Loucy (cell line): ENCODE data around the gene INSYN2A.

Experiments
- H2AFZ ChIP-seq: fragments of 200-600 bp; sonication (generic); 2 replicates; pipeline ENCODE4 v1.6.0; 2016; ENCODE audit warnings: antibody characterized with exemption, mild to moderate bottlenecking, low read length, moderate library complexity
- H3F3A ChIP-seq: fragments of 200-600 bp; 2 replicates; pipeline ENCODE4 v1.6.0; 2016; ENCODE audit warnings: antibody characterized with exemption, low read depth, mild to moderate bottlenecking
- H3K27me3 ChIP-seq: fragments of 200-600 bp; sonication (generic); 2 replicates; pipeline ENCODE4 v1.6.1; 2014; ENCODE audit warnings: low read length, mild to moderate bottlenecking; ENCODE audit not compliant: insufficient read depth, poor library complexity, severe bottlenecking
- H3K36me3 ChIP-seq: fragments of 200-600 bp; sonication (generic); 2 replicates; pipeline ENCODE4 v1.6.1; 2016; ENCODE audit warnings: low read length; ENCODE audit not compliant: insufficient read depth
- H3K4me1 ChIP-seq: fragments of 200-600 bp; sonication (generic); 2 replicates; pipeline ENCODE4 v1.5.1; 2014; ENCODE audit warnings: low read length, mild to moderate bottlenecking; ENCODE audit not compliant: insufficient read depth, poor library complexity, severe bottlenecking
- H3K4me2 ChIP-seq: fragments of 200-600 bp; sonication (generic); 2 replicates; pipeline ENCODE4 v1.6.0; 2014; ENCODE audit warnings: antibody characterized with exemption, low read length, low read depth, mild to moderate bottlenecking; ENCODE audit not compliant: poor library complexity, severe bottlenecking
- H3K4me3 ChIP-seq: fragments of 200-600 bp; sonication (generic); 2 replicates; pipeline ENCODE4 v1.5.1; 2014; ENCODE audit warnings: low read length, mild to moderate bottlenecking, mixed read lengths; ENCODE audit not compliant: poor library complexity, severe bottlenecking
- H3K79me2 ChIP-seq: fragments of 200-600 bp; sonication (generic); 2 replicates; pipeline ENCODE4 v1.6.1; 2014; ENCODE audit warnings: low read length; ENCODE audit not compliant: insufficient read depth
- H3K9ac ChIP-seq: fragments of 200-600 bp; sonication (generic); 2 replicates; pipeline ENCODE4 v1.6.0; 2014; ENCODE audit warnings: mild to moderate bottlenecking, low read depth, low read length, moderate library complexity; ENCODE audit not compliant: poor library complexity, severe bottlenecking
- H3K9me2 ChIP-seq: fragments of 200-600 bp; sonication (generic); replicated peaks from 2 replicates; pipeline ENCODE4 v1.6.1; 2016; ENCODE audit warnings: low read depth, low read length, mixed read lengths
- H3K9me3 ChIP-seq: fragments of 200-600 bp; sonication (generic); 2 replicates; pipeline ENCODE4 v1.6.1; 2014; ENCODE audit warnings: mild to moderate bottlenecking, antibody characterized with exemption, low read length, low read depth; ENCODE audit not compliant: insufficient read depth
- H4K20me1 ChIP-seq: fragments of 200-600 bp; sonication (generic); 2 replicates; pipeline ENCODE4 v1.6.0; 2014; ENCODE audit warnings: antibody characterized with exemption, low read length, mild to moderate bottlenecking; ENCODE audit not compliant: insufficient read depth, poor library complexity, severe bottlenecking
- EZH2phosphoT487 ChIP-seq: fragments of 200-600 bp; IDR thresholded peaks from 2 replicates; pipeline ENCODE4 v1.6.1; 2018; ENCODE audit warnings: antibody characterized with exemption, mild to moderate bottlenecking, moderate library complexity, borderline replicate concordance
- TF ChIP-seq, protein P1 (sequence below): fragments of 200-600 bp; sonication (generic); conservative IDR thresholded peaks from 2 replicates; pipeline ENCODE4 v1.5.1; 2014; ENCODE audit warnings: mild to moderate bottlenecking, antibody characterized with exemption, low read length

Gene INSYN2A

GRCh38 chr10:127228195-127228787, 31.9 kb upstream of the INSYN2A start:
- no peaks in the 10 kb centered on the region for H3K4me1 ChIP-seq
- no peak for TF ChIP-seq EZH2phosphoT487
- TF ChIP-seq, protein P1, sequence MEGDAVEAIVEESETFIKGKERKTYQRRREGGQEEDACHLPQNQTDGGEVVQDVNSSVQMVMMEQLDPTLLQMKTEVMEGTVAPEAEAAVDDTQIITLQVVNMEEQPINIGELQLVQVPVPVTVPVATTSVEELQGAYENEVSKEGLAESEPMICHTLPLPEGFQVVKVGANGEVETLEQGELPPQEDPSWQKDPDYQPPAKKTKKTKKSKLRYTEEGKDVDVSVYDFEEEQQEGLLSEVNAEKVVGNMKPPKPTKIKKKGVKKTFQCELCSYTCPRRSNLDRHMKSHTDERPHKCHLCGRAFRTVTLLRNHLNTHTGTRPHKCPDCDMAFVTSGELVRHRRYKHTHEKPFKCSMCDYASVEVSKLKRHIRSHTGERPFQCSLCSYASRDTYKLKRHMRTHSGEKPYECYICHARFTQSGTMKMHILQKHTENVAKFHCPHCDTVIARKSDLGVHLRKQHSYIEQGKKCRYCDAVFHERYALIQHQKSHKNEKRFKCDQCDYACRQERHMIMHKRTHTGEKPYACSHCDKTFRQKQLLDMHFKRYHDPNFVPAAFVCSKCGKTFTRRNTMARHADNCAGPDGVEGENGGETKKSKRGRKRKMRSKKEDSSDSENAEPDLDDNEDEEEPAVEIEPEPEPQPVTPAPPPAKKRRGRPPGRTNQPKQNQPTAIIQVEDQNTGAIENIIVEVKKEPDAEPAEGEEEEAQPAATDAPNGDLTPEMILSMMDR = no peak
- no peaks in the 10 kb centered on the region for H3K36me3 ChIP-seq
- no peak overlapping the region for H3K4me2 ChIP-seq
- no peaks in the 10 kb centered on the region for H3K27me3 ChIP-seq
- H3K9me3 ChIP-seq = no peaks in the 10 kb centered on the region; the same call in 1 of the 2 replicates
- H3K9ac ChIP-seq = no peak overlapping the region
- no peaks in the 10 kb centered on the region for H3F3A ChIP-seq
- no peak overlapping the region for H2AFZ ChIP-seq
- H3K4me3 ChIP-seq = no peak overlapping the region
- H3K9me2 ChIP-seq = no peaks in the 10 kb centered on the region
- no peaks in the 10 kb centered on the region for H3K79me2 ChIP-seq
- H4K20me1 ChIP-seq = no peaks in the 10 kb centered on the region

GRCh38 chr10:127227663-127228062, 31.3 kb upstream of the INSYN2A start:
- no peak overlapping the region for H3K4me2 ChIP-seq
- H3K9me2 ChIP-seq = no peaks in the 10 kb centered on the region
- no peaks in the 10 kb centered on the region for H3K79me2 ChIP-seq
- no peaks in the 10 kb centered on the region; the same call in 1 of the 2 replicates for H3K9me3 ChIP-seq
- no peaks in the 10 kb centered on the region for H4K20me1 ChIP-seq
- H3K36me3 ChIP-seq = no peaks in the 10 kb centered on the region
- TF ChIP-seq, protein P1 = no peak
- TF ChIP-seq EZH2phosphoT487 = no peak
- H3K9ac ChIP-seq = no peak overlapping the region
- no peaks in the 10 kb centered on the region for H3K27me3 ChIP-seq
- no peak overlapping the region for H2AFZ ChIP-seq
- no peak overlapping the region for H3K4me3 ChIP-seq
- H3F3A ChIP-seq = no peaks in the 10 kb centered on the region
- no peaks in the 10 kb centered on the region for H3K4me1 ChIP-seq

DNA sequence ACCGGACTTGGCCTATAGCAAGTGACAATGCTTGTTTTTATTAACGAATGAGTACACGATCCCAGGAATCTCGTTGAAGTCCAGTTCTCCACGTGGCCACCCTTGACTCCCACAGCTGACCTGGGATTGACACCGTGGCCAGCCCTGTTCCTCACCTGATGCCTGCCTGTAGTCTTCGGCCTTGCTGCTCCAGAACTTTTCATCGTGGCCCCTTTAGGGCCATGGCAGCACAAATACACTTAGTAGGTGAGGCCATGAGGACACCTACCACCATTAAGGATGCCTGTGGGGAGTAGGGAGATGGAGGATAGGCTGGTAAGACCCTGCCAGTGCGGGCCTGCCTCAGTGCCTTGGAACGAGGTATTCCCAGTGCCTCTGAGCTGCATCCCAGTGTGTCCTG, 30.6 kb upstream of the INSYN2A start:
- no peak for TF ChIP-seq EZH2phosphoT487
- TF ChIP-seq, protein P1 = no peak
- Histone ChIP-seq H3K9me3 (peaks cover 2% of the 10 kb centered on the region; the same call in 1 of the 2 replicates), H3F3A (no peaks in the 10 kb centered on the region)

More for the DNA sequence above, 30.6 kb upstream of the INSYN2A start:
- no peak overlapping the region for H3K9ac ChIP-seq
- H3K79me2 ChIP-seq = no peaks in the 10 kb centered on the region
- no peaks in the 10 kb centered on the region for H3K4me1 ChIP-seq
- H3K4me2 ChIP-seq = no peak overlapping the region
- H3K4me3 ChIP-seq = no peak overlapping the region
- no peaks in the 10 kb centered on the region for H4K20me1 ChIP-seq
- no peaks in the 10 kb centered on the region for H3K27me3 ChIP-seq
- H2AFZ ChIP-seq = no peak overlapping the region
- H3K9me2 ChIP-seq = no peaks in the 10 kb centered on the region
- H3K36me3 ChIP-seq = no peaks in the 10 kb centered on the region
